Thyroid gland (tissue), 4 donors: ENCODE results near the gene NXPH4.

ENCODE experiments used
- POLR2A ChIP-seq, 2 donors: fragments of 450-650 bp; IDR thresholded peaks; one replicate each; pipeline ENCODE4 v1.6.1; 2017; ENCODE audit warnings: antibody characterized with exemption in 2 of 2, mild to moderate bottlenecking in 2 of 2, moderate library complexity in 1 of 2
- TF ChIP-seq, protein P1 (sequence below), 6 experiments: fragments of 200-600 bp in 3 of 6; fragments of 450-650 bp in 3 of 6; sonication (generic) in 3 of 6; IDR thresholded peaks; one replicate each; pipeline ENCODE4 v1.5.1; 2016 to 2019; ENCODE audit warnings: antibody characterized with exemption in 6 of 6, mild to moderate bottlenecking in 2 of 6, inconsistent platforms in 1 of 6, moderate library complexity in 1 of 6

DNA sequence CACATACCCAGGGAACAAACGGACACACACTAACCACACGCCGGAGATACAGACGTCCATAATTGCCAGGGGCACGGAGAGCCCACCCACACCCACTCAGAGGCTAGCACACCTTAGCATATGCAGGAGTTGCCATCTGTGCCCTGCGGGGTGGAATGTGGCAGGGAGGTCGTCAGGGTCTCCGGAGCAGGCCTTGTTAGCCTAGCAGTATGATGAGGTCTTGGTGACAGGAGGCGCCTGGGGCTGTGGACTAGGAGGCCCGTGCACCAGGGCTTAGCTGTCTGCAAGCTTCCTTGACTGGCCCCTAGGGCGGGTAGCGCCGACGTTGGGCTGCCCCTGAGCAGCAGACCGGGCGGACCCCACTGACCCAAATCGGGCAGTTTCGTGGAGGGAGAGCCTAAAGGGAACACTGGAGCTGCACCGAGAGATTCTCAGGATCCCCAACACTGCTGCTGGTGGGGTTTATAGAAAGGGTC, 24.4 kb downstream of the NXPH4 start:
- TF ChIP-seq, protein P1, sequence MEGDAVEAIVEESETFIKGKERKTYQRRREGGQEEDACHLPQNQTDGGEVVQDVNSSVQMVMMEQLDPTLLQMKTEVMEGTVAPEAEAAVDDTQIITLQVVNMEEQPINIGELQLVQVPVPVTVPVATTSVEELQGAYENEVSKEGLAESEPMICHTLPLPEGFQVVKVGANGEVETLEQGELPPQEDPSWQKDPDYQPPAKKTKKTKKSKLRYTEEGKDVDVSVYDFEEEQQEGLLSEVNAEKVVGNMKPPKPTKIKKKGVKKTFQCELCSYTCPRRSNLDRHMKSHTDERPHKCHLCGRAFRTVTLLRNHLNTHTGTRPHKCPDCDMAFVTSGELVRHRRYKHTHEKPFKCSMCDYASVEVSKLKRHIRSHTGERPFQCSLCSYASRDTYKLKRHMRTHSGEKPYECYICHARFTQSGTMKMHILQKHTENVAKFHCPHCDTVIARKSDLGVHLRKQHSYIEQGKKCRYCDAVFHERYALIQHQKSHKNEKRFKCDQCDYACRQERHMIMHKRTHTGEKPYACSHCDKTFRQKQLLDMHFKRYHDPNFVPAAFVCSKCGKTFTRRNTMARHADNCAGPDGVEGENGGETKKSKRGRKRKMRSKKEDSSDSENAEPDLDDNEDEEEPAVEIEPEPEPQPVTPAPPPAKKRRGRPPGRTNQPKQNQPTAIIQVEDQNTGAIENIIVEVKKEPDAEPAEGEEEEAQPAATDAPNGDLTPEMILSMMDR (IDR thresholded peaks at IDR 0.05), result no peak
- no peak for TF ChIP-seq POLR2A (IDR thresholded peaks at IDR 0.05)
